ENCODE data around the gene SUCLG2. TPM values are rescaled to one million over a fixed set of nuclear protein-coding genes. Genes with fewer than 3 reads are reported as not detected.
"Not testable (repeated sequence)": the region's sequence is repeated elsewhere in the genome, so short reads cannot be mapped to it uniquely, and the experiment has no call there.

The SUCLG2 gene
- total and polyA plus RNA-seq, 2 of the 4 experiments (the other 2 are of a cell fraction) = 26.8 to 34.6 TPM

- Histone ChIP-seq H2BK15ac (ENCODE audit: low read depth, low read length) (no peak overlapping the region), H3K36me3 (ENCODE audit: control insufficient read depth, insufficient read depth, low read length) (peaks cover 4% of the 10 kb centered on the region; the same call in 1 of the 2 replicates), H2AFZ (replicated peaks; ENCODE audit: low read length, poor library complexity) (no peak overlapping the region), H4K91ac (ENCODE audit: insufficient read depth, low read depth, low read length) (no peak overlapping the region), H2BK120ac (ENCODE audit: low read depth, low read length) (no peak overlapping the region), H3K9ac (ENCODE audit: low read depth, low read length) (no peak overlapping the region), H3K4me3 (ENCODE audit: insufficient read depth, low read depth, low read length) (no peak overlapping the region), H3K27me3 (ENCODE audit: control insufficient read depth, insufficient read depth, low read length) (no peaks in the 10 kb centered on the region), H3K9me3 (ENCODE audit: control insufficient read depth, insufficient read depth, low read length) (no peaks in the 10 kb centered on the region), H4K20me1 (ENCODE audit: insufficient read depth, low read length) (no peaks in the 10 kb centered on the region), H3K4me1 (ENCODE audit: control insufficient read depth, insufficient read depth, low read length) (no peaks in the 10 kb centered on the region), H2AK5ac (ENCODE audit: low read depth, low read length) (no peak overlapping the region), H3K9me1 (ENCODE audit: insufficient read depth, low read length) (peaks cover 10% of the 10 kb centered on the region; the same call in 1 of the 2 replicates), H3K14ac (replicated peaks; ENCODE audit: low read depth, low read length) (no peak overlapping the region), H3K4ac (ENCODE audit: low read depth, low read length) (no peak overlapping the region), H3K79me1 (ENCODE audit: low read depth in 1 of 2, low read length in 2 of 2) (peaks cover 12 to 19% of the 10 kb centered on the region in 2 experiments), H3K18ac (ENCODE audit: low read depth, low read length) (no peak overlapping the region), H2AK9ac (replicated peaks; ENCODE audit: low read depth, low read length, poor library complexity) (no peak overlapping the region), H3K56ac (ENCODE audit: extremely low read depth, insufficient read depth, low read length) (no peak overlapping the region), H4K8ac (ENCODE audit: low read depth in 2 of 2, low read length in 2 of 2) (no peak overlapping the region), H3K27ac (ENCODE audit: insufficient read depth, low read length) (no peak overlapping the region), H2BK20ac (ENCODE audit: low read depth, low read length) (no peak overlapping the region), H3K23ac (ENCODE audit: low read depth, low read length) (no peak overlapping the region), H3K4me2 (ENCODE audit: low read depth, low read length) (no peak overlapping the region), H2BK5ac (ENCODE audit: low read depth, low read length, poor library complexity, severe bottlenecking) (no peak overlapping the region), H4K5ac (ENCODE audit: low read depth, low read length) (no peak overlapping the region)
- no peak for ATAC-seq (ENCODE audit: low read depth)
- dilution Hi-C loops (cut with HindIII; ENCODE audit: low sequenced_read_pairs, unreplicated experiment) (no loop called here), intact Hi-C loops (cut with micrococcal nuclease) (no loop called here), in situ Hi-C loops (cut with MboI; ENCODE audit: low sequenced_read_pairs) (no loop called here)
- BruUV-seq (replicated peaks) = no TSS peak
- ChIA-PET CTCF (no interaction called here), POLR2A (ENCODE audit: unreplicated experiment) (no interaction called here)
- TF ChIP-seq RCOR1 (IDR thresholded peaks at IDR 0.05; ENCODE audit: insufficient replicate concordance, low read length) = no peak
- no peak for TF ChIP-seq MAFK (IDR thresholded peaks at IDR 0.05; ENCODE audit: low read depth, low read length)
- WGBS, 2 experiments (ENCODE audit: extremely low coverage in 2 of 2, insufficient read length in 1 of 2) = no CpG with 5 or more reads among the region's 7 CpGs
- DNase-seq = no peak
These were observed 103.9 kb downstream of the SUCLG2 start for GRCh38 chr3:67550541-67550940.

GRCh38 chr3:67542502-67543250 is 111.7 kb downstream of the SUCLG2 start:
- H2BK15ac ChIP-seq (ENCODE audit: low read depth, low read length); H2BK20ac ChIP-seq (ENCODE audit: low read depth, low read length); ATAC-seq (ENCODE audit: low read depth); in situ Hi-C loops (cut with MboI; ENCODE audit: low sequenced_read_pairs); H3K9me3 ChIP-seq (ENCODE audit: control insufficient read depth, insufficient read depth, low read length); H3K9ac ChIP-seq (ENCODE audit: low read depth, low read length); H4K20me1 ChIP-seq (ENCODE audit: insufficient read depth, low read length); BruUV-seq (replicated peaks); H2AK5ac ChIP-seq (ENCODE audit: low read depth, low read length); H3K4ac ChIP-seq (ENCODE audit: low read depth, low read length); H2AK9ac ChIP-seq (replicated peaks; ENCODE audit: low read depth, low read length, poor library complexity); H2BK120ac ChIP-seq (ENCODE audit: low read depth, low read length); dilution Hi-C loops (cut with HindIII; ENCODE audit: low sequenced_read_pairs, unreplicated experiment); H4K8ac ChIP-seq (ENCODE audit: low read depth in 2 of 2, low read length in 2 of 2); H3K36me3 ChIP-seq (ENCODE audit: control insufficient read depth, insufficient read depth, low read length); H3K23ac ChIP-seq (ENCODE audit: low read depth, low read length); H3K18ac ChIP-seq (ENCODE audit: low read depth, low read length); H3K9me1 ChIP-seq (ENCODE audit: insufficient read depth, low read length); H3K4me3 ChIP-seq (ENCODE audit: insufficient read depth, low read depth, low read length); H2AFZ ChIP-seq (replicated peaks; ENCODE audit: low read length, poor library complexity); H3K4me2 ChIP-seq (ENCODE audit: low read depth, low read length); POLR2A ChIA-PET (ENCODE audit: unreplicated experiment); H2BK5ac ChIP-seq (ENCODE audit: low read depth, low read length, poor library complexity, severe bottlenecking); H4K91ac ChIP-seq (ENCODE audit: insufficient read depth, low read depth, low read length); H3K14ac ChIP-seq (replicated peaks; ENCODE audit: low read depth, low read length); H3K27me3 ChIP-seq (ENCODE audit: control insufficient read depth, insufficient read depth, low read length); H4K5ac ChIP-seq (ENCODE audit: low read depth, low read length); H3K4me1 ChIP-seq (ENCODE audit: control insufficient read depth, insufficient read depth, low read length); DNase-seq; H3K27ac ChIP-seq (ENCODE audit: insufficient read depth, low read length); intact Hi-C loops (cut with micrococcal nuclease); CTCF ChIA-PET; H3K56ac ChIP-seq (ENCODE audit: extremely low read depth, insufficient read depth, low read length): not testable (repeated sequence)
- WGBS, 2 experiments (ENCODE audit: extremely low coverage in 2 of 2, insufficient read length in 1 of 2) = no CpG with 5 or more reads among the region's 3 CpGs
- peaks cover 10 to 15% of the 10 kb centered on the region in 2 experiments for H3K79me1 ChIP-seq (ENCODE audit: low read depth in 1 of 2, low read length in 2 of 2)

All from IMR-90 (cell line).